Tibial nerve (tissue), 4 donors: ENCODE measurements around the gene TJP1. TPM values are rescaled to one million over a fixed set of nuclear protein-coding genes. Genes with fewer than 3 reads are reported as not detected.

Experiments used
- DNase-seq, 2 donors: peaks; one replicate each; pipeline ENCODE4 v3.0.0-alpha.2; 2019; ENCODE audit warnings: low spot score in 2 of 2
- H3K27ac ChIP-seq, 4 donors: fragments of 200-600 bp; sonication (generic) in 3 of 4; one replicate each; pipeline ENCODE4 v1.5.1; 2017 to 2019; ENCODE audit warnings: mild to moderate bottlenecking in 1 of 4
- H3K27me3 ChIP-seq, 2 donors: fragments of 200-600 bp; sonication (generic) in 1 of 2; one replicate each; pipeline versions ENCODE4 v1.5.1 to v1.6.0; 2017 to 2019
- H3K36me3 ChIP-seq, 3 donors: fragments of 200-600 bp; sonication (generic); one replicate each; pipeline ENCODE4 v1.5.1; 2018 to 2019
- H3K4me1 ChIP-seq, 4 donors: fragments of 200-600 bp; sonication (generic) in 3 of 4; one replicate each; pipeline ENCODE4 v1.5.1; 2017 to 2019
- H3K4me3 ChIP-seq, 4 donors: fragments of 200-600 bp; sonication (generic) in 3 of 4; one replicate each; pipeline ENCODE4 v1.5.1; 2017 to 2019; ENCODE audit warnings: mild to moderate bottlenecking in 1 of 4, moderate library complexity in 1 of 4
- H3K9me3 ChIP-seq, 4 donors: fragments of 200-600 bp; sonication (generic) in 3 of 4; one replicate each; pipeline ENCODE4 v1.5.1; 2017 to 2019
- EP300 ChIP-seq, 2 donors: sonication (generic); formaldehyde crosslinking; IDR thresholded peaks; one replicate each; pipeline ENCODE4 v1.6.1; 2017; ENCODE audit warnings: antibody characterized with exemption in 2 of 2, mild to moderate bottlenecking in 1 of 2
- POLR2A ChIP-seq, 2 donors: fragments of 450-650 bp; IDR thresholded peaks; one replicate each; pipeline ENCODE4 v1.6.1; 2017; ENCODE audit warnings: antibody characterized with exemption in 2 of 2, mild to moderate bottlenecking in 2 of 2, moderate library complexity in 2 of 2
- WGBS, 2 donors: methylation state at CpG; one replicate each; pipeline ENCODE4 v1.1.5; 2018; 5-methylcytosine and 5-hydroxymethylcytosine counted together
- total RNA-seq, 4 donors: library from RNA; depleted of rRNA; stranded (reverse); fragments of >200 nt; gene quantifications; one replicate each; pipeline ENCODE4 v1.1.0, GENCODE V29; 2016
- TF ChIP-seq, protein P1 (sequence below), 5 experiments: fragments of 200-600 bp in 3 of 5; fragments of 450-650 bp in 2 of 5; sonication (generic) in 3 of 5; IDR thresholded peaks; one replicate each; pipeline ENCODE4 v1.5.1; 2016 to 2019; ENCODE audit warnings: antibody characterized with exemption in 5 of 5, mild to moderate bottlenecking in 3 of 5, moderate library complexity in 2 of 5

The TJP1 gene
- total RNA-seq, 4 donors from 2014 or later: 163 to 416 (median 403) TPM

DNA sequence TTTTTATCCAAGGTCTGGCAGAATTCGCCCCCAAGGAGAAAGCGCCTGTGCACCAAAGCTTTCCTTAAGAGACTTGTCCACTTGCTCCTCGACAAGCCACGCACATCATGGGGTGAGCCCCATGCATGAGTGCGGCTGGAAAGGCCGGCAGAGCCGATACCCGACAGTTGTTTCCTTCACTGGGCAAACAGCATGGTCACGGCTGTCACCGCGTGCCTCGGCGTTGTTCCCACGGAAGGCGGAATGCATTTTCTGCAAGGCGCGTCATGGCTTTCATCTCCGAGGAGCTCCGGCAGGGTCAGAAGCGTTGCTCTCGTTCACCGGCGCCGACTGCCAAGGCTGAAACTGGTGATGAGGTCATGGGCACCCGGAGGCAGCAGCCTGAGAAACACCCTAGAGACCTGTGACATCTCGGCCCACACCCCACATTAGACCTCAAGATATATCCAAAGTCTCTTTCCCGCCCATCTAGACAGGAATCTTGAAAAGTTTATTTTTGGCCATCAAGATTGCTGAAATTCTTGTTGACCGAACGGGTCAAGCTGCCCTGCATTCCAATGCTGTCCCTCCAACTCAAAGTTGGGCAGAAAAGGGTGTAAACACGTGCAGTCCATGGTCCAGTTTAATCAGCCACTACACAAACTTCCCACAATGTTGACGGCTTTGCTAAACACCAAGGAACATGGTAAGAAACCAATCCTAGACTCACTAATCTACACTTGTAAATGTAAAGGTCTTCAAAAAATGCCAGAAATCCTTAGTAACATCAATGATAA is 604 bp upstream of the TJP1 start:
- Histone ChIP-seq H3K4me1 (peaks cover 0 to 58% (median 2%) of the 10 kb centered on the region in 4 donors), H3K9me3 (no peaks in the 10 kb centered on the region), H3K4me3 (peak overlapping the region; percentile 65 to 98 (median 80)), H3K27me3 (no peaks in the 10 kb centered on the region), H3K27ac (peak overlapping the region; percentile 89 to 97 (median 92)), H3K36me3 (no peaks in the 10 kb centered on the region)
- WGBS, 2 donors: 6 to 12% methylated on average over 9 to 30 of the region's 31 CpGs
- DNase-seq: peak in 1 of 2 donors; percentile 35
- TF ChIP-seq EP300 (IDR thresholded peaks at IDR 0.05) (peak in 1 of 2 donors; percentile 63), POLR2A (IDR thresholded peaks at IDR 0.05) (no peak)

DNA sequence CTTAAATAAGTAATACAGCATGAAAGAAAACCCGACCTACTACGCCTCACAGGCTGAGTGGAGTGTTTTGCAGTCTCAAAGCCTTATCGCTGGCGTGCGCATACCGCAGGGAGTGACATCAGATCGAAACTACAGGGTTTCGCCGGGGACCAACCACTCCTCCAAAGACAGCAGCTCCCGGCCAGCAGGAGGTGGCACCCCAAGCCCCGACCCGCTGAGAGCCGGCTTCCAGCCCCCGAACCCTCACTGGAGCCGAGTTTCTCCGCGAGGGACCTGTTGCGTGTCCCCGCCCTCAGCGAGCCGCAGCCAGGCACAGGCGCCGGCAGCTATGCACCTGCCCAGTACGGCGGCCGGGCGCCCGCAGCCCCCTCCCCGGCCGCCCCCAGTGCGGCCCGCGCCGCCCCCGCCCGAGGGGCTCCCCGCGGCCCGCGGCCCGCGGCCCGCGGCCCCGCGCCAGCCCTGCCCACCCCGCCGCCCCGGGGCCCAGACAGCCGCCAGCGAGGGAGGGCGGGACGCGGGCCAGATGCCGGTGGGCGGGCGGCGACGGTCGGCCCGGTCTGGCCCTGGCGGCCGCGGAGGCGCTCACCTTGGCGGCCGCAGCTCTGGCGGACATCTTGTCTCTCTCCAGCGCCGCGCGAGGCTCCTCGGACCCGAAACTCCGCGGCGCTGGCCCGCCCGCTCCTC is 710 bp downstream of the TJP1 start:
- peak in 1 of 2 donors; percentile 67 for TF ChIP-seq EP300 (IDR thresholded peaks at IDR 0.05)
- TF ChIP-seq, protein P1, sequence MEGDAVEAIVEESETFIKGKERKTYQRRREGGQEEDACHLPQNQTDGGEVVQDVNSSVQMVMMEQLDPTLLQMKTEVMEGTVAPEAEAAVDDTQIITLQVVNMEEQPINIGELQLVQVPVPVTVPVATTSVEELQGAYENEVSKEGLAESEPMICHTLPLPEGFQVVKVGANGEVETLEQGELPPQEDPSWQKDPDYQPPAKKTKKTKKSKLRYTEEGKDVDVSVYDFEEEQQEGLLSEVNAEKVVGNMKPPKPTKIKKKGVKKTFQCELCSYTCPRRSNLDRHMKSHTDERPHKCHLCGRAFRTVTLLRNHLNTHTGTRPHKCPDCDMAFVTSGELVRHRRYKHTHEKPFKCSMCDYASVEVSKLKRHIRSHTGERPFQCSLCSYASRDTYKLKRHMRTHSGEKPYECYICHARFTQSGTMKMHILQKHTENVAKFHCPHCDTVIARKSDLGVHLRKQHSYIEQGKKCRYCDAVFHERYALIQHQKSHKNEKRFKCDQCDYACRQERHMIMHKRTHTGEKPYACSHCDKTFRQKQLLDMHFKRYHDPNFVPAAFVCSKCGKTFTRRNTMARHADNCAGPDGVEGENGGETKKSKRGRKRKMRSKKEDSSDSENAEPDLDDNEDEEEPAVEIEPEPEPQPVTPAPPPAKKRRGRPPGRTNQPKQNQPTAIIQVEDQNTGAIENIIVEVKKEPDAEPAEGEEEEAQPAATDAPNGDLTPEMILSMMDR (IDR thresholded peaks at IDR 0.05): peak in 4 of 5 experiments; percentile 10 to 32 (median 22)
- TF ChIP-seq POLR2A (IDR thresholded peaks at IDR 0.05): peak in 1 of 2 donors; percentile 28
- Histone ChIP-seq H3K4me1 (peaks cover 0 to 46% (median 2%) of the 10 kb centered on the region in 4 donors), H3K27me3 (no peaks in the 10 kb centered on the region), H3K36me3 (no peaks in the 10 kb centered on the region), H3K9me3 (peaks cover 0 to 4% (median 0%) of the 10 kb centered on the region in 4 donors), H3K4me3 (peak overlapping the region; percentile 65 to 98 (median 80)), H3K27ac (peak overlapping the region; percentile 89 to 97 (median 92))
- DNase-seq: peak; percentile 41 to 49
- WGBS, 2 donors: 0 to 1% methylated on average over 27 to 43 of the region's 79 CpGs

DNA sequence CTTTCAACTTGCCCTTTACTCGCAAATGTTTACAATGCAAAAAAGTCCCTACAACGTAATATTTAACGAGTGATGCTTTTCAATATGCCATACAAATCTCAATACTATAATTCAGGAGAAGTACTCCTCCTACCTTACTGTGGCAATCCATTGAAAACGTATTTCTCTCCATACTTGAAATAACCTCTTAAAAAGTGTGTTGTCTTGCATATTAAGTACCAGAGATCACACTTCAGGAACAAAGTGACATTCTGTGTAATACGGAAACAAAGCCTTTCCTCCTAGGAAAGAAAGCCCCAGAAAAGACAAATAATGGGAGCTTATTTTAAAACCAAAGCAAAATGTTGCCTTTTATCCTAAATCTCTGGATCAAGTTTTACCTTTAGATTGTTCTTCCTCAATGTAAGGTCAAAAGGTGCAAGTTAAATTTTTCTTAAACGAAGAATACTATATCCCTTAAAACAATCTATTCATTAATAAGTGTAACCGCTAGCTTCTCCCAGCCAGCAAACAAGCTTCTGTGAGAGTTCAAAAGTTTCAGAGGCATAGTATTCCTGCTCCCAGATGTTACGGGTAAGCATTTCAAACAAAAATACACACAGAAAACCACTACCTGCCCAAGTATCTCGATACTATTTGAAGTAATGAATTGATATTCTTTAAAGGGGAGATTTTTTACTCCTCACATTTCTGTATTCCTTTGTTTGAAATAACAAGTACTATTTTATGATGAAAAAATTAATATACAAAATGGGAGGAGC is 1.7 kb downstream of the TJP1 start:
- TF ChIP-seq POLR2A (IDR thresholded peaks at IDR 0.05) (no peak), EP300 (IDR thresholded peaks at IDR 0.05) (no peak)
- TF ChIP-seq, protein P1 (IDR thresholded peaks at IDR 0.05): no peak
- WGBS, 2 donors: 11 to 16% methylated on average over 9 of the region's 9 CpGs
- peaks cover 0 to 4% (median 0%) of the 10 kb centered on the region in 4 donors for H3K9me3 ChIP-seq
- DNase-seq: no peak
- peak overlapping the region; percentile 53 to 98 (median 80) for H3K4me3 ChIP-seq
- no peaks in the 10 kb centered on the region for H3K27me3 ChIP-seq
- peaks cover 0 to 50% (median 2%) of the 10 kb centered on the region in 4 donors for H3K4me1 ChIP-seq
- H3K27ac ChIP-seq: peak overlapping the region; percentile 87 to 93 (median 90)
- H3K36me3 ChIP-seq: no peaks in the 10 kb centered on the region

DNA sequence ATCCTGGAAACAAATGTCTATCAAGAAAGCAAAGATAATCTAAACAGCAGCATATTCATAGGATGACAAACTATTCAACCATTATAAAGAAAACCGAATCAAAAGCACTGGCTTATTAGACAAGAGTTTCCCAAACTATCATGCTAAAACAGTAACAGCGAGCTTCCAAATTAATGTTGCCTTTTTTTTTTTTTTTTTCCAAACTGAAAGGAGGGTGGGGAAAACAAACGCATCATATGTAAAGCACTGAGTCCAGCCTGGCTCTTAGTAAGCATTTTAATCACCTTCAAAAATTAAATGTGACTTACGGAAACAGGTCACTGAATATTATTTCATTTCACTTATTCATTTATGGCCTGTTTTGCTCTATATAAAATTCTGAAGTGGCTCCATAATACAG is 2.3 kb downstream of the TJP1 start:
- peaks cover 0 to 48% (median 2%) of the 10 kb centered on the region in 4 donors for H3K4me1 ChIP-seq
- WGBS, 2 donors: 28 to 29% methylated on average over 4 of the region's 4 CpGs

More for the DNA sequence above, 2.3 kb downstream of the TJP1 start:
- peak overlapping the region; percentile 53 to 98 (median 80) for H3K4me3 ChIP-seq
- no peaks in the 10 kb centered on the region for H3K27me3 ChIP-seq
- peak overlapping the region; percentile 87 to 93 (median 90) for H3K27ac ChIP-seq
- H3K9me3 ChIP-seq: peaks cover 0 to 4% (median 0%) of the 10 kb centered on the region in 4 donors
- no peak for DNase-seq
- H3K36me3 ChIP-seq: no peaks in the 10 kb centered on the region
- TF ChIP-seq, protein P1 (IDR thresholded peaks at IDR 0.05): no peak
- TF ChIP-seq POLR2A (IDR thresholded peaks at IDR 0.05) (no peak), EP300 (IDR thresholded peaks at IDR 0.05) (no peak)
